ENCODE results near the gene FLNB. TPM values are rescaled to one million over a fixed set of nuclear protein-coding genes. Genes with fewer than 3 reads are reported as not detected.
"Not testable (repeated sequence)": the region's sequence is repeated elsewhere in the genome, so short reads cannot be mapped to it uniquely, and the experiment has no call there.

The FLNB gene
- total RNA-seq, 1 experiment from 2014 or later: 241 TPM

DNA sequence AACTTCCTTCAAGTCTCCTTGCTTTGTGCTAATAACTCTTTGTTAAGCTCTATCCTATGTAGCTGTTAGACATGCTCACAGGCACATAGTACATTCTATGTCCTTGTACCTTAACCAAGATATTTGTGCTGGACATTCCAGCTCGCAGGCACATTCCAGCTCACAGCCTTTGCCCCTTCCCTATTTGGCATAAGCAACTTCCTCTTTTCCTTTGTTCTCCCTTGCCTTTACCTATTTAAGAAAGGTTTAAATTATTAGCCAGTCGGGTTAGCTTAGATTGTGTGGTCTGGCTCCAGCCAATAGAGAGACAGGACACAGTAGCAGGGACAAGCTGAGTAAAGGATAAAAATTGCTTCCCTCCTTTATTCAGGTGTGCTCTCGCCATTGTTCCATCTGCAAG lies 193.2 kb downstream of the FLNB start:
- DNase-seq (ENCODE audit: low spot score): not testable (repeated sequence)

DNA sequence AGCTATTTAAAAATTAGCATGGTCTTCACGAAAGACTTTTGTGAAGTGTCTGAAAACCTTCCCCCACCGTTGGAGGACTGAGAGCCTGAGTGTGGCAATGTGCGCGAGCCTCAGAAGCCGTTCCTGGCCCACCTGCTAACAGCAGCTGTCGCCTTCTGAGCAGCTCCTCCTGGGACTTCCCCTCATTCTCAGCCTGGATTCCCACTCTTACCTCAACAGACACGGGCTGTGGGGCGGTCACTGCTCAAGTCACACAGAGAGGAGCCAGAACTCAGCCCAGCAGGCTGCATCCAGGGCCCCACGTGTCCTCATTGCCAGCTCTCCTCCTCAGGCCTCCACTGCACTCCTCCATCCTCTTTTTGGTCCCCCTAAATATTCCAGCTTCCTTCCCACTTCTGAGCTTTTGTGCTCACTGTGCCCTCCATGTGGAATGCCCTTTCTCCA lies 194.7 kb downstream of the FLNB start:
- DNase-seq (ENCODE audit: low spot score): no peak

DNA sequence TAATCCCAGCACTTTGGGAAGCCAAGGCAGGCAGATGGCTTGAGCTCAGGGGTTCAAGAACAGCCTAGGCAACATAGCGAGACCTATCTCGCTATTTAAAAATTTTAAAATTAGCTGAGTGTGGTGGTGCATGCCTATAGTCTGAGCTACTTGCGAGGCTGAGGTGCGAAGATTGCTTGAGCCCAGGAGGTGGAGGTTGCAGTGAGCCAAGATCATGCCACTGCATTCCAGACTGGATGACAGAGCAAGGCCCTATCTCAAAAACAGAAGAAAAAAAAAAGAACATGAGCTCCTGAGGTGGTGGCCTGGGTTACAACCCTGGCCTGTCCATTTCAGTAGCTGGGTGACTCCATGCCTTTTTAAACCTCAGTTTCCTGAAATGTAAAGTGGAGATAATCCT lies 195.3 kb downstream of the FLNB start:
- no peak for DNase-seq (ENCODE audit: low spot score)

DNA sequence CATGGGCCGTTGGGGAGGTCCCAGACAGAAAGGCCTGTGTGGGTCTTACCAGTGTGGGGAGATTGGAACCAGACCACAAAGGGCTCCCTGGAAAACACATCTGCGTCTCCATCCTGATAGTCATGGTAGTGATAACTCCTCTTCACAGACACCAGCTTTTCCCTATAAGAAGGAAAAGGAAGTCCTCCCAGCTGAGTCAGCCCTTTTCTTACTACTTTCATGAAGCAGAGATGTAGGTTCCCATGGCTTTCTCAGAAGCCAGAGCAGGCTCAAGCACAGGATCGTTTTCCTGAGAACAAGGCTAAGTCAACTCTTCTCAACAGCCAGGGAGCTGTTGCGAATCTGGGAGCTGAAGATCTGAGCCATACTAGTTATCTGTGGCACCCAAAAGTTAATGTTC lies 196.5 kb downstream of the FLNB start:
- no peak for DNase-seq (ENCODE audit: low spot score)

DNA sequence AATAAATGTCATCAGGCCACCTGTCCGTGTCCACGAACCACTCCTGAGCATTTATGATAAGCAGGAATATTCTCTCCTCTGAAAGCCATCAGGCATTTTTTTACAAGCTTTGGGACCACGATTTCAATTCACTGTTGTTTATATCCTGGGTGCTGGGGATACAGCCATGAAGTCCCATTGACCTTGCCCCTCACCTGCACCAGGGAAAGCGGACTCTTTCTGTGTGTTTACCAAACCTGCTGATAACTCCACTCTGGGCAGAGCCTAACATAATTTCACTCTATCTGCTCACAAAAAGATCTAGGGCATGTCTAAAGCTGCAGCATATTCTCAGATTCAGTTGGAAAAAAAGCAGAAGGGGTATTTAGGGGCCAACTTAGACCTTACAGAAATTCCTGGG lies 197.8 kb downstream of the FLNB start:
- no peak for DNase-seq (ENCODE audit: low spot score)

DNA sequence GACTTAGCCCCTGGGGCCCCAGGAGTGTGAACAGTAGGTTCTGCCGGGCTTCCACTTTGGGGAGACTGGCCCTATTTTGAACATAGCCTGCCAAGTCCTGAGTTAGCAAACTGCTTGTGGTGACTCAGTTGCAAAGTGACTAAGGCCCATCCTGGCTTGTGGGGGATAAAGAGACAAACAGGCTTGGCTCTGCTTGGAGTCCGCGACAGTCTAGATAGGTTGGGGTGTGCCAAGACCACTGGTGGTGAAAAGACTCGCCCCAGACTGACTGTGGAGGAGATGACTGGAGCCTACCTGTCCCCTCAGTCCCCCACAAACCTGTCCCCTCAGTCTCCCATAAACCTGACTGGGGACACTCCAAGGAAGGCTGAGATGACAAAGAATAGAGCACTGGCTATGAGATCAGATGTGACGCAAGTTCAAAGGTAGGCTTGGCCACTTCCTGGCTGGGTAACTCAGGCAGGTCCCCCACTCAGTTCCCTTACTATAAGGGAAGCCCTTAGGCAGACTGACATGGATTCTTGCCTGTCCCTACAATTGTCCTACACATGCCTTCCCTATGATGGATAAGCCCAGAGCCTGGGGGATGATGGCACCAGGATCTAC lies 198.3 kb downstream of the FLNB start:
- DNase-seq (ENCODE audit: low spot score): no peak

DNA sequence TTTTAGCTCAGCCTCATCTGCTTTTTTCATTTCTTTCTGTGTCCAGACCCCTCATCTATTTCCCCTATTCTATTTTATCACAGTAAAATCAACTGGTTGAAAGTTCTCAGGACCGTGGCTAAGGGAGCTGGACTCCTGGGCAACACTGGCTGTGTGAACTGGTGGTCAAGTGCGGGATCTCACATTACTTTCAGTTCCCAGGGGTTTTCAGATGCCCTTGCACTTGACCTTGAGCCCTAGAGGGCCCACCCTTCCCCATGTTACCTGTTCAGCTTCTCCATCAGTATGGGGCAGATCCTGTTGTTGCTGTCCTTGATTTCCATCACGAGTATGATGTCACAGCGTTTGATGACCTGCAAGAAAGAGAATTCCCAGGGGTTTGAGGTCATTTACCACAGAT lies 199.7 kb downstream of the FLNB start:
- no peak for DNase-seq (ENCODE audit: low spot score)

DNA sequence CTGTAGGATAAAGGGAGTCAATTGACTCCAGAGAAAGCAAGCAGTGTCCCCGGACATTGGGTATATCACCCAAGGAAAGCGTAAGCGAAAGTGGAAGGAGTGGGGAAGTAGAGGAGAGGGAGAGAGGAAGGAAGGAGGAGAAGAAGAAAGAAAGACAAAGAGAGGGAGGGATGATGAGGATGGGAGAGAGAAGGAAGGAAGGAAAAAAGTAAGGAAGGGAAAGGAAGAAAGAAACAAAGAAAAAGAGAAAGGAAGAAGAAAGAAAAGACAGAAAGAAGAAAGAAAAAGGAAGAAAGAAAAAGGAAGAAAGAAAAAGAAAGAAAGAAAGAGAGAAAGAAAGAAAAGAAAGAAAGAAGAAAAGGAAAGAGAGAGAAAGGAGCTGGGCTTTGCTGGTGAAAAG lies 201.7 kb downstream of the FLNB start:
- DNase-seq (ENCODE audit: low spot score): no peak

DNA sequence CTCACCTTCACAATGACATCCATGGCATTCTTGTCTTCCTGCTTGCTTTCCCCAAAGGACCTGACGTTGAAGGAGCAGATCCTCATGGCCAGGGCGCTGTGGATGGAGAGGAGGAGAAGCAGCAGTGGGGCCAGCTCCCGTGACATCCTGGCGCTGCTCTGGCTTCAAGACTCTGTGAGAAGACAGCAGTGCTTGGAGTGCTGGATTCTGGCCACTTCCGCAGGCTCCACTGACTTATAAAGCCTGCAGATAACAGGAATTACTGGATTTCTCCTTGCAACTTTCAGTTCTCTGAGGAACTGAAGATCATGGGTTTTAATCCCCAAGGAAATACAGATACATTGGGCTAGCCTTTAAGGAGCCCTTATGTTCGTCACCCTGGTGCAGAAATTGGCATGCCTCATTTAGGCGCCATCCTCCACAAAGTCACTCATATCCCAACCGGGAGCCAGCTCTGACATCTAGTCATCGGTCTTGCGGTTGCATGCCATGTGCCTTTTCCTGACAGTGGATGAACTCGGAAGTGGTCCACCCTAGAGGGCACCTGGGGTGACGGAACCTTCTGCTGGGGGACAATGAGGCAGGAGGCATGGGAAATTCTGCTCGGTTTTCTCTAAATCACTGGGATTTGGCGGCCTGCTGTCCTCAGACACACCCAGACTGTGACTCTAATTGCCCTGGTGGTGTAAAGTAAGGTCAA lies 202.7 kb downstream of the FLNB start, which contains the start of gene DNASE1L3:
TSS of gene DNASE1L3 (minus strand) at position 212 of the 700 bp plus-strand sequence. CDS start at position 146, 66 bp downstream.
- DNase-seq (ENCODE audit: low spot score): no peak

DNA sequence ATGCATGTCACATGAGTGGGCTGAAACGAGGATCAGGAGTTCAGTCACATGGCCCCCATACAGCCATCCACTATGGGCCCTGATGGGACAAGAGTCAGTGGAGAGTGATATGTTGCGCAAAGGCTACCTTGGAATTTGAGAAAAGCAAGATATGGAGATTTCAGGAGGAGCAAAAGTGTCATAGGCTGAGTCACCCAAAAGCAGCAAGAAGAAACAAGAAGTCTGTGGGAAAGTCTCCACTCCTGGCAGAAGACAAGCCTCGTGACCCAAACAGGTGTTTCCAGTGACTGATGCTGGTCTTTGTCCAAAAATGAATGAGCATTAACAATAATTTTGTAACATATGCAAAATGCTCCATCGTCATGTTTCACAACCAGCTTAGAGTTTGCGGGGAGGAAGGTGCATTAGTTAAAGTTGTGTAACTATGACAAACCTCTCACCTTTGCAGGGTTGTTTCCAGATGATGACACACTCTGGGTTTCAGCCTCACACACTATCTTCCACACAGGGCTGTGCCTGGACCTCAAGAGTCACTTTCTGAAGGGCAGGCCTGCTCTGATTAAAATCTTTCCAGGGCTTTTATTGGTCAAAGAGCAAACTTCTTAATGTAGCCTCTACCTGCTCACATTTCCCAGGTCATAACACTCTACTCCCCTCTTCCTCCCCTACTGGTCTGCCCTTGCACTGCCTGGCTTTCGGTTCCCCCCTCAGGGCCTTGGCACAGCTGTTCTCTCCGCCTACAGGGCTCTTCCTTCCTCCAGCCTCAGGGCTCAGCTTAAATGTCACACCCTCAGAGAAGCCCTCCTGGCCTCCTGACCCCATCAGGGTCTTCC lies 206.5 kb downstream of the FLNB start:
- no peak for DNase-seq (ENCODE audit: low spot score)

DNA sequence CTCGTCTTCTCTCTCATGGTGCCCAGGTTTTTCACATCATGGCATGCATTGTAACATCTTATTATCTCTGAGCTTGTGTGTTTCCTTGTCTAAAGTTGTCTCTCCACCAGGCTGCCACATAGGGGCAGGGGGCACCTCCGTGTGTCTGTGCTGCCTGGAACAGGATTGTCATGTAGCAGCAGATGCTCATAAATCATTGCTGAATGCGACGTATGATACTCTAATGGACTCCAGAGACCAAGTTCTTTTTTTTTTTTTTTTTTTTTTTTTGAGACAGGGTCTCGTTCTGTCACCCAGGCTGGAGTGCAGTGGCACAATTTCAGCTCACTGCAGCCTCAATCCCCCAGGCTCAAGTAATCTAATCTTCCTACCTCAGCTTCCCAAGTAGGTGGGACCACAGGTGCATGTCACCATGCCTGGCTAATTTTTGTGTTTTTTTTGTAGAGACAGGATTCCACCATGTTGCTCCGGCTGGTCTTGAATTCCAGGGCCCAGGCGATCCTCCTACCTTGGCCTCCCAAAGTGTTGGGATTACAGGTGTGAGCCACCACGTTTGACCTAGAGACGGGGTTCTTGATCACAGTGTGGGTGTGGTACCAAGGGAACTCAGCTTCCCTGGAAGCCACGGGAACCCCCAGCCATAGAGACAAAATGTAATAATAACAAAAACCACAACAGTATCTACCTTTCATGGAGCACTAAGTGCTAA lies 207.2 kb downstream of the FLNB start:
- no peak for DNase-seq (ENCODE audit: low spot score)

DNA sequence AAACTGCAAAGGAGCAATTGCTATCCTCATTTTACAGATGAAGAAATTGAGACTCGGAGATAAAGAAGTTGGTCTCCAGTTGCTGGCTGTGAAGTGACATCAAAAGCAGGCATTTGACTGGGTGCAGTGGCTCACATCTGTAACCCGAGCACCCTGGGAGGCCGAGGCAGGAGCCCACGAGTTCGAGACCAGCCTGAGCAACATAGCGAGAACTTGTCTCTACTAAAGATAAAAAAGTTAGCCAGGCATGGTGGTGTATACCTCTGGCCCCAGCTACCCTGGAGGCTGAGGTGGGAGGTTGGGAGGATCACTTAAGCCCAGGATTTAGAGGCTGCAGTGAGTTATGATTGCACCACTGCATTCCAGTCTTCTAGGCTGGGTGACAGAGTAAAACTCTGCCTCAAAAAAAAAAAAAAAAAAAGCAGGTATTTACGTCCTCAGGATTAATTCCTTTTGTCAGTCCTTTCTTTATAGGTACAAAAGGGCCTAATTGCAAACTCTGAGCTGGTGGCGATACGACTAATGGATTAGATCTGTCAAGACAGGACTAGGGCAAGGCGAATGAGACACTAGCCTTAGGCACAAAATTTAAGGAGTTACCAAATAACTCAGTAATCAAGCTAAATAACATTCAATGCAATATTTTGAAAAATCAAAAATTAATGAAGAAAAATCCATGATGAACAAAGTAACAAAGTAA lies 208.4 kb downstream of the FLNB start:
- no peak for DNase-seq (ENCODE audit: low spot score)

DNA sequence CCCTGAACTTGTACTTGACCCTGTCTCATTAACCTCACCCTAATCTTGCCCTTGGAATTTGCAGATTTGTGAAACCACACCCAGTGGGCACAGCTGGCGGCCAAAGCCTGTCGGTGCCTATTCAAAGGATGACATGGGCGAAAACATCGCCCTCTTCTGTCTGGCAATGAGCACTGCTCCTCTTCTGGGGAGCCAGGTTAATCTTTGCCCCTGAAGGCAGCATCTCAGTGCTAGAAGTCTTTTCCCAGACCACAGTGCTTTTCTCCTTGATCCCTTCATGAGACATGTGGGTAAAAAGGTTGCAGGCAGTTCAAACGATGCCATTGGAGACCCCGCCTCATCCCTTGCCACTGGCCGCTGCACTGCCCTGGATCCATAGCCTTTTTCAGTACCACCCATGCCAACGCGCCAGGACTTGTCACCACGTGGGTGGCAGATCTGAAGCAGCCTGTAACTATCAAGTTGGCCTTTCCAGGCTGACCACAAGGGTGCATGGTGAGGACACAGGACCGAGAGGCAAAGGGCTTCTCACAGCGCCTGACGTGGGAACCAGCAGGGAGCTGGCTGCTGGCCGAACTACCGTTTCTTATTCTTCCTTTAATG lies 209.1 kb downstream of the FLNB start:
- DNase-seq (ENCODE audit: low spot score): peak; percentile 87

DNA sequence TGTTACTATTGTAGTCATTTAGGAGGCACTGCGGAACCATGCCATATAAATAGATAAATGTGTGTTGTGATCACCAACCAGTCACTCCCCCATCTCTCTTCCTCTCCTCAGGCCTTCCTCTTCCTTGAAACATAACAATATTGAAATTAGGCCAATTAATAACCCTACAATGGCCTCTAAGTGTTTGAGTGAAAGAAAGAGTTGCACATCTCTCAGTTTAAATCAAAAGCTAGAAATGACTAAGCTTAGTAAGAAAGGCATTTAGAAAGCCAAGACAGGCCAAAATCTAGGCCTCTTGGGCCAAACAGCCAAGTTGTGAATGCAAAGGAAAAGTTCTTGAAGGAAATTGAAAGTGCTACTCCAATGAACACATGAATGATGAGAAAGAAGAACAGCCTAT lies 210.7 kb downstream of the FLNB start:
- no peak for DNase-seq (ENCODE audit: low spot score)

Other genes with a start within 250 kb of the FLNB start
- not detected in 2 replicates for gene DNASE1L3, start 202.6 kb downstream of the FLNB start, total RNA-seq (2014; rRNA removed; shearing (Covaris generic))
- 6.1 and 10.5 TPM in 2 replicates for gene ABHD6, start 229.4 kb downstream of the FLNB start, total RNA-seq (2014; rRNA removed; shearing (Covaris generic))

Data from HT-29 (cell line).